GM21447 (cell line): ENCODE data around the gene USP15.
"Not testable (repeated sequence)": the region's sequence is repeated elsewhere in the genome, so short reads cannot be mapped to it uniquely, and the experiment has no call there.

Experiments
- ATAC-seq: cut with Tn5 transposase; IDR thresholded peaks from one replicate; pipeline ENCODE4 v1.9.1; 2021; ENCODE audit not compliant: unreplicated experiment

USP15 gene

GRCh38 chr12:62365846-62366245 lies 105.6 kb downstream of the USP15 start:
- not testable (repeated sequence) for ATAC-seq

- not testable (repeated sequence) for ATAC-seq
These were observed 108.4 kb downstream of the USP15 start for GRCh38 chr12:62368430-62369223.

- ATAC-seq: no peak
These were observed 110.0 kb downstream of the USP15 start for GRCh38 chr12:62370189-62370588.

- no peak for ATAC-seq
These were observed 111.5 kb downstream of the USP15 start for GRCh38 chr12:62371661-62372060.

DNA sequence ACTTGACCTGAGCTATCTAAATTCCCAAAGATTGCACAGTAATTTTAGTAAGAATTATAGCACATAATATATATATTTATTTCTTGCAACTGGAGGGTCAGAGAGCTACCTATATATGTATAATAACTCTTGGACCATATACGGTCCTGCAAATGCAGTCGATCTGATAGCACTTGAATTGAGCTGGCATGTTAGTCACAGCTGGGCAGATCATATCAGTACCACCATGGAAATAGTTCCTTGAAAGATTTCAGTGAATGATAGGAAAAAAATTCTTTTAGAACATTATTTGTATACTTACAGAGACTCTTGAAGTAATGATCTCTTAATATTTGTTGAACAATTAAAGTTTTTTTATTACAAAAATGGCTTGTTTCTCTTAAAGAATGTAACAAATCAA lies 111.9 kb downstream of the USP15 start:
- ATAC-seq: no peak

- no peak for ATAC-seq
These were observed 112.6 kb downstream of the USP15 start for GRCh38 chr12:62372825-62373224.

- no peak for ATAC-seq
These were observed 115.4 kb downstream of the USP15 start for GRCh38 chr12:62375603-62376002.

DNA sequence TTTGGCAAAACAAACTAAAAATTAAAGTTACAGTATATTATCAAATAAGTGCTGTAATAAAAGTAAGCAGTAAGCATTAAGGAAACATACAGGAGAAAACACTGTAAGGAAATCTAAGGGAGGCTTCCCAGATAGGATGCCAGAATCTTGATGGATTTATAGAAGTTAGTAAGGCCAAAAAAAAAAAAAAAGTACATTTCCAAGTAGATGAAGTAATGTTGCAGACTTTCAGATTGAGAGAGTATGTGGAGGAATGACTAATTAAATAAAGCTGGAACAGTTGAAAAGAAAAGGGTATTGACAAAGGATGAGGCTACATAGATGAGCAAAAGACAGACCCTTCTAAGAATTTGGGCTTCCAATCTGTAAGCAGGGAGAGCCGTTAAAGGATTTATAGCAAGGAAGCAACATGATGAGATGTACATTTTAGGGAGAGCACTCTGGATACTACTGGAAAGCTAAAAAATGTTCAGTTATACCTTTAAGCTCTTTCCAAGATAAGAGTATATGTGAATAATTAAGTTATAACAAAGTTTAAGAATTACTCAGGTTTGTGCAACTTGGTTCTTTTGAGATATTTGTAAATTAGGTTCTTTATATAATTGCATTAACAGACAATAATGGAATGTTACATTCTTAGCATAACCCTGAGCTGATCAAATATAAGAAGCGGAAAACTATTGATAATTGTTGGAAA lies 119.0 kb downstream of the USP15 start:
- ATAC-seq: no peak

DNA sequence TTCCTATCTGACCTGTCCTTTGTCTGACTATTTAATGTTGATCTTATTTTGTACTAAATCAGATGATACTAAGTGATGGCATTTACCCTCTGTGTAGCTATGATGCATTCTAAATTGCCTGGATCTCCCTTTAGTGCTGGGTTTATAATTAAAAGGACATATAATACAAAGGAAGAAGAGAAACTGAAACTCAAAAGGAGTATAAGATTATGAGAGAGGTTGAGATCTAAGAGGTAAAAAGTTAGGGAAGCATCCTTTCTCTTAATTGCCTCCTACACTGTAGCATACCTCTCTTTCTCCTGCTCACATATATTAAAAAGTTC lies 119.5 kb downstream of the USP15 start:
- ATAC-seq: no peak

DNA sequence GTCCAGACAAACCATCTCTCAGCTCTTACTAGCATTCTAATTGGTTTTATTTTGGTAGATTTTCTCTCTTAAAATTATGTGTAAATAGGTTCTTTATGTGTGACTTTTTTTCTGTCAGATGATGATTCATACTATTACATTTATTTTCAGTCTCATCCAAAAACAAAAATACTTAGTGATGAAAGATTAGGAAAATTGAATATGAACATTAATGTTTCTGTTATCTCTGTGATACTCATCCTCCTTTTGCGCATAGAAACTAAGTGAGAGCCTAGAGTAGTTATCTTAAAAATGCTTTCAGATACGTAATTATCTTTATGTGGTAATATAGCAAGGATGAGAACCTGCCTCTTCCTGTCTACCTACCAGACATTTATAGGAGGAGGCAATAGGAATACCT lies 122.3 kb downstream of the USP15 start:
- ATAC-seq: no peak

GRCh38 chr12:62396750-62397149 lies 136.5 kb downstream of the USP15 start:
- no peak for ATAC-seq

GRCh38 chr12:62400135-62400534 lies 139.9 kb downstream of the USP15 start:
- no peak for ATAC-seq

DNA sequence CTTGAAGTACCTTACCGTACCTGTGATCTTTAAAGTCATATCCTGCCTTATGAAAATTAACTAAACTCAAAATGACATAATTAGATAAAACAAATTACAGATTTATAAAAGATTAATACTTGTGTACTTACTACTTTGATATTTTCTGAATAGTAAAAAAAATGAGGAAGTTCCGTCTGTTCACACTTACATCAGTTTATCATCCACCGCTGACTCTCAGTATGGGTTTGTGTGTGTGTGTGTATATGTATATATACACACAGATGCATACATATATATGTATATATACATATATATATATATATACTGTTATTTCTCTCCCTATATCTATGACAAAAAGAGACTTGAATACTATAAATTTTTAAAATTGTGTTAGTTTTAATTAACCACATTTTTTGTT lies 141.4 kb downstream of the USP15 start:
- ATAC-seq: no peak

GRCh38 chr12:62403031-62403430 lies 142.8 kb downstream of the USP15 start:
- ATAC-seq: no peak

GRCh38 chr12:62407587-62407986 lies 147.4 kb downstream of the USP15 start:
- no peak for ATAC-seq

GRCh38 chr12:62409068-62409467 lies 148.9 kb downstream of the USP15 start:
- ATAC-seq: no peak

GRCh38 chr12:62414180-62414579 lies 154.0 kb downstream of the USP15 start:
- no peak for ATAC-seq

- no peak for ATAC-seq
These were observed 165.9 kb downstream of the USP15 start for GRCh38 chr12:62426089-62426488.

DNA sequence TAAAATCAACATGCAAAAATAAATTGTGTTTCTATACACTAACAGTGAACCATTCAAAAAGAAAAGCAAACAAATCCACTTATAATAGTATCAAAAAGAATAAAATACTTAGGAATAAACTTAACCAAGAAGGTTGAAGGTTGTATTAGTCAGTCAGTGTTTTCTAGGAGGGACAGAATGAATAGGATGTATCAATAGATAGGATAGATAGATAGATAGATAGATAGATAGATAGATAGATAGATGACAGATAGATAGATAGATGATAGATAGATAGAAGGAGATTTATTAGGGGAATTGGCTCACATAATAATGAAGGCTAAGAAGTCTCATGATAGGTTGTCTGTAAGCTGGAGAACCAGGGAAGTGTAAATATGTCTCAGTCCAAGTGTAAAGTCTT lies 169.3 kb downstream of the USP15 start:
- no peak for ATAC-seq

DNA sequence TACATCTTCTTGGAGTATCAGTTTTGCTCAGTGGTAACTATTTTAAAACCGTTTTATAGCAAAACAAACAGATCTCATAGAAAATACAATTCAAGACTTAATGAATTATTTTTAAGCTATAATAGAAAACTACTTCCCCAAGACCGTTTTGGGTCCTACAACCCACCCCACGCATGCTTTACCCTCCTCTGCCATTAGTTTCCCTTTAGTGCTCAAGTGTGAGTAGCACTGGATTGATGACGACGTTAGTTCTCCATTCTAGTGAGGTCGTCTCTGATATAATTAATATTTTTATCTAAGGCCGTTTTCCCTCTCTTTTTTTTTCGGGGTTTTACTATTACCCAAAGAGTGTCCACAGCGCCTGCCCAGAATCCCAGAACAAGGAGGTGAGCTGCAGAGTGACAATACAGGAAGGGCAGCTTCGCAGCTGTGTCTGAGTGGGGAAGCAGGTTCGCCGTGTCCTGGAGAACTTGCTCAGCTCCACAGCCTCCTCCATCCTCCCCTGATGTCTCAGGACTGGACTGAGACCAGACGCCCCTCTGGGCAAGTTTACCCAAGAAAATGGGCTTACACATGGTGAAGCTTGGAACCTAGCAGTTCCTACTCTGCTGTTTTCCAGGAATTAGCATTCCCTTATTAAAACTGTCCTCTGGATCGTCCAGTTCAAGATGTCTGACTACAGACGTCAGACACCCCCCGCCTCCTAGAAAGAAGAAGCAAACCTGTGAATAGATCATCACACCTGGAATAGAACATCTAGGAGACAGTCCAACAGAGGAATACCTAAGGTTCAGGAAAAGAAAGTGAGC lies 174.5 kb downstream of the USP15 start:
- no peak for ATAC-seq

- ATAC-seq: peak; percentile 69
These were observed 175.3 kb downstream of the USP15 start for GRCh38 chr12:62435303-62436163.
